Spinal cord (tissue), 10 donors: ENCODE measurements around the gene PSMA4. TPM values are rescaled to one million over a fixed set of nuclear protein-coding genes. Genes with fewer than 3 reads are reported as not detected.
A peak's percentile ranks its signal among the peaks of the same experiment; 100 is the strongest.
"Not testable (repeated sequence)": the region's sequence is repeated elsewhere in the genome, so short reads cannot be mapped to it uniquely, and the experiment has no call there.

Source experiments
- DNase-seq, 6 donors: peaks; one replicate each; pipeline versions ENCODE4 v3.0.0 to v3.0.0-alpha.2; 2013 to 2015; ENCODE audit warnings: low spot score in 6 of 6, low read depth in 4 of 6
- H3K27ac ChIP-seq: one replicate; pipeline ENCODE4 v1.5.1; 2013; ENCODE audit warnings: low read depth, low read length, control low read depth
- H3K27me3 ChIP-seq: one replicate; pipeline ENCODE4 v1.6.1; 2013; ENCODE audit warnings: low read length; ENCODE audit not compliant: control insufficient read depth, insufficient read depth
- H3K36me3 ChIP-seq: one replicate; pipeline ENCODE4 v1.6.1; 2013; ENCODE audit warnings: low read length; ENCODE audit not compliant: control insufficient read depth, insufficient read depth
- H3K4me1 ChIP-seq: one replicate; pipeline ENCODE4 v1.6.1; 2013; ENCODE audit warnings: low read length; ENCODE audit not compliant: control insufficient read depth, insufficient read depth
- H3K4me3 ChIP-seq: one replicate; pipeline ENCODE4 v1.5.1; 2013; ENCODE audit warnings: low read depth, low read length, control low read depth
- H3K9me3 ChIP-seq: one replicate; pipeline ENCODE4 v1.6.1; 2013; ENCODE audit warnings: low read length; ENCODE audit not compliant: control insufficient read depth, insufficient read depth
- WGBS: methylation state at CpG from one replicate; pipeline ENCODE4 v1.1.5; 2013; ENCODE audit warnings: missing lambda C conversion rate; ENCODE audit not compliant: insufficient coverage; 5-methylcytosine and 5-hydroxymethylcytosine counted together
- polyA plus RNA-seq, 2 donors: library from polyadenylated mRNA; unstranded; fragments of 120-200 nt; gene quantifications; one replicate each; pipeline ENCODE4 v1.2.1, GENCODE V29; 2013; ENCODE audit not compliant: insufficient read length in 2 of 2
- total RNA-seq, 2 donors: library from RNA; depleted of rRNA in 1 of 2; stranded (reverse); fragments of 120-200 nt in 1 of 2; fragments of >200 nt in 1 of 2; gene quantifications; one replicate each; pipeline versions ENCODE4 v1.2.3 to v1.2.4, GENCODE V29; 2013 to 2014
- donor health status: healthy.

Gene PSMA4
- total and polyA plus RNA-seq, 4 donors, result 168 to 201 (median 182) TPM

DNA sequence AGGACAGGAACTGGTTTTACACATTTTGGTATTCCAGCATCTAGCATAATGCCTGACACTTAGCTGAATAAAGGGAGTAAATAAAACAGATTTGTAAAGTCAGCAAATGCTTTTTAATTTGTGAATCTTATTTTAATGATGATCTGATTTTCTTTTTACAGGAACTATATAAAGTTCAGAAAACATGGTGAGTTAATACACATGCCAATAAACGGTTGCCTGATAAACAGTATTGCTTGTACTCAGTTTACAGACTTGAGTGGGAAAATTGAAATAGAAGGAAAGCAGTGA lies 1.4 kb downstream of the PSMA4 start:
- Histone ChIP-seq H3K27ac (no peak overlapping the region), H3K9me3 (no peaks in the 10 kb centered on the region), H3K27me3 (no peaks in the 10 kb centered on the region), H3K4me3 (peak overlapping the region; percentile 94), H3K4me1 (peaks cover 7% of the 10 kb centered on the region), H3K36me3 (peaks cover 17% of the 10 kb centered on the region)
- no peak for DNase-seq
- WGBS, result no CpG with 5 or more reads among the region's 1 CpG

DNA sequence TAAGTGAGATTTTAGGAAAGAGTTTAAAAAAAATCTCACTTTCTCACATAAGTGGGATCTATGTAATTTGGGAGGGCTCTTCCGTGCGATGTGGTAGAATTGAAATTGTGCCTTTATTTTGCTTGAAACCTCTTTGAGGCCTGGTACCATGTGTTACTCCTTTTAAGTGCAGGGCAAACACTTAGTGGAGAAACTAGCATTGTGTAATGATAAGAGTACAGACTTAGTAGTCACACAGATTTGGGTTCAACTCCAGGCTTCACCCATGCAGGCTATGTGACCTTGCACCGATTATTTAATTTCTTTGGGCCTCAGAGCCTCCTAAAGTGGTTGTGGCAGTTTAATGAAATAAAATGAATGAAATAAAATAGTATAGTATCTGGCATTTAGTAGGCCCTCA lies 2.4 kb downstream of the PSMA4 start:
- Histone ChIP-seq H3K27me3 (no peaks in the 10 kb centered on the region), H3K4me1 (peaks cover 7% of the 10 kb centered on the region), H3K9me3 (no peaks in the 10 kb centered on the region), H3K36me3 (peaks cover 24% of the 10 kb centered on the region), H3K27ac (no peak overlapping the region), H3K4me3 (no peak overlapping the region)
- WGBS, result 94% methylated on average over 3 of the region's 3 CpGs
- DNase-seq, result no peak

DNA sequence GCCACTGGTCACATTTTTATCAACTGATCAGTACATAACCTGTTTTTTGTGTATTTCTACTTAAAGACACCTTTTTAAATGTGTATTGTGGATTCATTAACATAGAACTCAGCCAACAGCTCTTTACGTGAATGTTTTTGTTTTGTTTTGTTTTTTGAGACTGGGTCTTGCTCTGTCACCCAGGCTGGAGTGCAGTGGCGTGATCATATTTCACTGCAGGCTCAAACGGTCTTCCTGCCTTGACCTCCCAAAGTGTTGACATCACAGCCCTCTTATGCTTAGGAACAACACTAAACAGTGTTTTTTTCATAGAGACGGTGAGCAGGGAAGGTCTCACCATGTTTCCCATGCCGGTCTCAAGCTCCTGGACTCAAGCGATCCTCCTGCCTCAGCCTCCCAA lies 9.9 kb downstream of the PSMA4 start:
- Histone ChIP-seq H3K27me3 (no peaks in the 10 kb centered on the region), H3K36me3 (peaks cover 28% of the 10 kb centered on the region), H3K4me3 (no peak overlapping the region), H3K9me3 (no peaks in the 10 kb centered on the region), H3K4me1 (no peaks in the 10 kb centered on the region), H3K27ac (no peak overlapping the region)
- WGBS, result 70% methylated on average over 4 of the region's 6 CpGs
- no peak for DNase-seq

- Histone ChIP-seq H3K4me3 (no peak overlapping the region), H3K27me3 (no peaks in the 10 kb centered on the region), H3K36me3 (peaks cover 28% of the 10 kb centered on the region), H3K4me1 (no peaks in the 10 kb centered on the region), H3K9me3 (no peaks in the 10 kb centered on the region), H3K27ac (no peak overlapping the region)
- 71% methylated on average over 2 of the region's 3 CpGs for WGBS
- no peak for DNase-seq
These were observed 10.6 kb downstream of the PSMA4 start for GRCh38 chr15:78550815-78551214.

- no peaks in the 10 kb centered on the region for H3K9me3 ChIP-seq
These were observed 11.7 kb downstream of the PSMA4 start for GRCh38 chr15:78551902-78552301.

GRCh38 chr15:78552597-78552996 lies 12.4 kb downstream of the PSMA4 start:
- Histone ChIP-seq H3K4me3 (no peak overlapping the region), H3K4me1 (no peaks in the 10 kb centered on the region), H3K36me3 (peaks cover 14% of the 10 kb centered on the region), H3K27ac (no peak overlapping the region), H3K27me3 (no peaks in the 10 kb centered on the region), H3K9me3 (no peaks in the 10 kb centered on the region)
- DNase-seq, result peak in 1 of 6 donors; percentile 29
- WGBS, result 67% methylated on average over 3 of the region's 5 CpGs

More at GRCh38 chr15:78551902-78552301, 11.7 kb downstream of the PSMA4 start:
- Histone ChIP-seq H3K27me3 (no peaks in the 10 kb centered on the region), H3K4me3 (no peak overlapping the region), H3K4me1 (no peaks in the 10 kb centered on the region), H3K27ac (no peak overlapping the region), H3K36me3 (peaks cover 18% of the 10 kb centered on the region)
- 90% methylated on average over 2 of the region's 5 CpGs for WGBS
- no peak for DNase-seq

- H3K4me1 ChIP-seq, H3K9me3 ChIP-seq, DNase-seq, H3K36me3 ChIP-seq, H3K27me3 ChIP-seq, H3K4me3 ChIP-seq, H3K27ac ChIP-seq: not testable (repeated sequence)
- no CpG with 5 or more reads among the region's 10 CpGs for WGBS
These were observed 20.0 kb downstream of the PSMA4 start for GRCh38 chr15:78560201-78560600.

DNA sequence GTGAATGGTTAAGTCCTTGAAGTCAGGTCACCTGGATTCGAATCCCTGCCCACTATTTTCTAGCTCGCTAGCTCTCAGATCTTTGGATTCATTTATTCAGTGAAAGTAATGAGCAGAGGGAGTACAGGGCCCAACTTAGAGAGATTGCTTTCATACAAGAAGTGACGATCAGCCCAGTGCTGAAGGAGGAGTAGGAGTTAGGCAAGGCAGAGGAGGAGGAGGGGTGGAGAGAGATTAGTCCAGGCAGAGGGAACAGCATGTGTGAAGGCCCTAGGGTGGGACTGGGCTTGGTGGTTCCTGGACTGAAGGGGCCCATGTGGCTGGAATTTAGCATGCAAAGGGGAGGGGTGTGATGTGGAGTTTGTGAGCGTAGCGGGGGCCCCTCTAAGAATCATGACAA lies 21.2 kb downstream of the PSMA4 start:
- no peaks in the 10 kb centered on the region for H3K36me3 ChIP-seq
- H3K27me3 ChIP-seq, result peaks cover 7% of the 10 kb centered on the region
- H3K9me3 ChIP-seq, result no peaks in the 10 kb centered on the region
- no peak for DNase-seq
- H3K4me3 ChIP-seq, result no peak overlapping the region
- H3K27ac ChIP-seq, result no peak overlapping the region
- WGBS, result 81% methylated on average over 3 of the region's 5 CpGs
- H3K4me1 ChIP-seq, result peaks cover 14% of the 10 kb centered on the region

GRCh38 chr15:78563092-78563491 lies 22.8 kb downstream of the PSMA4 start:
- Histone ChIP-seq H3K4me1 (peaks cover 14% of the 10 kb centered on the region), H3K4me3 (no peak overlapping the region), H3K27me3 (peaks cover 16% of the 10 kb centered on the region), H3K36me3 (no peaks in the 10 kb centered on the region), H3K9me3 (no peaks in the 10 kb centered on the region), H3K27ac (no peak overlapping the region)
- WGBS, result 100% methylated on average over 1 of the region's 2 CpGs
- no peak for DNase-seq

- no peak for DNase-seq
- 70% methylated on average over 10 of the region's 11 CpGs for WGBS
- H3K27ac ChIP-seq, result no peak overlapping the region
These were observed 24.5 kb downstream of the PSMA4 start for GRCh38 chr15:78564743-78565096.

More at GRCh38 chr15:78564743-78565096, 24.5 kb downstream of the PSMA4 start:
- Histone ChIP-seq H3K4me3 (no peak overlapping the region), H3K27me3 (peaks cover 16% of the 10 kb centered on the region), H3K36me3 (no peaks in the 10 kb centered on the region), H3K4me1 (peaks cover 14% of the 10 kb centered on the region), H3K9me3 (no peaks in the 10 kb centered on the region)
